22Rv1 (cell line): ENCODE data around the gene CNPY4.
"Not testable (repeated sequence)": the region's sequence is repeated elsewhere in the genome, so short reads cannot be mapped to it uniquely, and the experiment has no call there.

Experiments
- H3K27ac ChIP-seq: fragments of 450-650 bp; 2 replicates; pipeline ENCODE4 v1.5.1; 2017
- CTCF ChIP-seq: fragments of 450-650 bp; IDR thresholded peaks from 2 replicates; pipeline ENCODE4 v1.5.1; 2017; ENCODE audit warnings: mild to moderate bottlenecking
- ZFX ChIP-seq: fragments of 450-650 bp; IDR thresholded peaks from 2 replicates; pipeline ENCODE4 v1.6.1; 2017; ENCODE audit warnings: antibody characterized with exemption, borderline replicate concordance

CNPY4 gene

GRCh38 chr7:100126931-100127865 lies 7.8 kb downstream of the CNPY4 start, which contains the start of gene MBLAC1:
Gene MBLAC1, plus strand, starts transcription at chr7:100126967. Its CDS starts 429 bp downstream, at chr7:100127396.
- no peak for TF ChIP-seq ZFX
- no peak for TF ChIP-seq CTCF

GRCh38 chr7:100127866-100128636 lies 8.6 kb downstream of the CNPY4 start:
- TF ChIP-seq ZFX (no peak), CTCF (no peak)
- H3K27ac ChIP-seq: peak overlapping the region; percentile 100

More at GRCh38 chr7:100126931-100127865, 7.8 kb downstream of the CNPY4 start, which contains the start of gene MBLAC1:
- H3K27ac ChIP-seq: peak within 1 kb of the TSS; percentile 100

GRCh38 chr7:100128637-100128963 lies 9.2 kb downstream of the CNPY4 start:
- H3K27ac ChIP-seq: peak overlapping the region; percentile 100; the same call in 1 of the 2 replicates
- TF ChIP-seq CTCF: no peak
- no peak for TF ChIP-seq ZFX

- not testable (repeated sequence) for H3K27ac ChIP-seq
Measured at GRCh38 chr7:100130220-100130607, 10.8 kb downstream of the CNPY4 start.

- peak; percentile 99 for TF ChIP-seq CTCF
- no peak for TF ChIP-seq ZFX
- no peak overlapping the region for H3K27ac ChIP-seq
Measured at GRCh38 chr7:100130608-100131453, 11.4 kb downstream of the CNPY4 start.

- no peak for TF ChIP-seq ZFX
- no peak for TF ChIP-seq CTCF
- H3K27ac ChIP-seq: no peak overlapping the region
Measured at GRCh38 chr7:100132126-100132525, 12.7 kb downstream of the CNPY4 start.

GRCh38 chr7:100132697-100133151 lies 13.3 kb downstream of the CNPY4 start:
- no peak overlapping the region for H3K27ac ChIP-seq
- TF ChIP-seq ZFX (no peak), CTCF (peak; percentile 96)
